Activated T-helper 1 cell treated with anti-CD3 and anti-CD28 coated beads, Interleukin-2, amount 50 U/mL, for 16 hours (primary cell): ENCODE measurements around the gene TOR4A.

ENCODE experiments used
- DNase-seq, 2 donors: peaks; one replicate each; pipeline ENCODE4 v3.0.0-alpha.2; 2020; ENCODE audit warnings: low read depth in 1 of 2, low spot score in 1 of 2

The TOR4A gene

DNA sequence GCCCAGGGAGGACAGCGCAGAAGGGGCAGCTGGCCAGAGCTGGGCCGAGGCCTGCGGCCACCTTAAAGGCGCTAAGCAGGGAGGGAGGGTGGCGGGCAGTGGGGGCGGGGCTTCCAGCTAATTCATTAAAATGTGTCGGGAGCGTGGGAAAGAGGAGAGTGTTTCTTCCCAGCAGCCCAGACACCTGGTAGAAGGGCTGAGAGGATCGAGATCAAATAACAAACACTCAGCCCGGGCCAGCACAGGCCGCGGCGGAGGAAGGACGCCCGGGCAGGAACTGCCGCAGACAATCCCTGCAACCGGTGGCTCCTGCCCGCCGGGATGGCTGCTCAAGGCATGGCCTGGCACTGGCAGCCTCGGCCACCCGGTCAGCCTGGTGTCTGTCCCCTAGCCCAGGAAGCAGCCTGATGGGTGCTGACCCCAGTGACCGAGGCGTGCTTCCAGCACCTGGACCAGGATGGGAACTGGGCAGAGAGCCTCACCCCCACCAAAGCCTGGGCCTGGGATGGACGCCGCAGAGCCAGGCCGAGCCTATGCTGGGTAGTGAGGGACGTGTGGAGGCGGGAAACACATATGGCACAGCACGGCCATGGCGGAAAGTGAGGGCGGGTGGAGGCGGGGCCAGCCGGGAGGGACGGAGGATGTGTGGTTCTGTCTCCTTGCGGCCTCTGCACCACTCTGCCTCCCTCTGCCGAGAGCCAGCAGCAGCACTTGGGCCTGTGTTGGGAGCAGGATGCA lies 27.7 kb downstream of the TOR4A start:
- DNase-seq = peak; percentile 26 to 40

- no peak for DNase-seq
Measured at GRCh38 chr9:137305798-137306065, 28.2 kb downstream of the TOR4A start.

DNA sequence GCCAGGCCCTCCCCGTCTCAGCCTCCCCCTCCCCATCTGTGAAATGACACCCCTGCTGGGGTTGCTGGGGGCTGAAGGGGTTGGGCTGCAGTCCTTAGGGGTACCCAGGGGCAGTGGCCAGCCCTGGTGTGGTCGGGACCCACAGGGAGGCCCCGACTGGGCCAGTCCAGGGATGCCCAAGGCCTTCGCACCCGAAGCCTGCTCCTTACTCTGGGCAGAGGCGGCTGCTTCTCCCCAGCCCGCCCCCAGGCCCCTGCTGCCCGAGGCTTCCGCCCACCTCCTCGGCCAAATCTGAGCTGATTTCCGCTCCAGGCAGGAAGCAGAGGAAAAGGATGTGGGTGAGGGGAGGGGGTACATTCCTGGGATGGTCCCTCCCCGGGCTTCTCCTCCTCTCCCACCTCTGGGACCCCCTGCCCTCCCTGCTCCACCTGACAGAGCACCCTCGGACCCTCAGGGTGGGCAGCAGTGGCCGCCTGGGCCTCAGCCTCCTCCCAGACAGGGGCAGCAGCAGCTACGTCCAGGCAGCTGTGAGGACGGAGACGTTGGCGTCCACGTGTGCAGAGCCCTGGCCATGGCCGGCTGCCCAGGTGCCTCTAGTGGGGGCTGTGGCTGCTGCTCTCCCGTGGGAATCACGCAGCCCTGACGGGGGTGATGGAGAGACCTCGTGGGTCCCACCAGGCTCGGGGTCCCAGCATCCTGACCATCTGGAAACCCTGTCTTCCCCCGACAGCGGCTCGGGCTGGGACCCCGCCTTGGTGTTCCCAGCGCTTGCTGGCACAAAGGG lies 28.7 kb downstream of the TOR4A start:
- DNase-seq = no peak

DNA sequence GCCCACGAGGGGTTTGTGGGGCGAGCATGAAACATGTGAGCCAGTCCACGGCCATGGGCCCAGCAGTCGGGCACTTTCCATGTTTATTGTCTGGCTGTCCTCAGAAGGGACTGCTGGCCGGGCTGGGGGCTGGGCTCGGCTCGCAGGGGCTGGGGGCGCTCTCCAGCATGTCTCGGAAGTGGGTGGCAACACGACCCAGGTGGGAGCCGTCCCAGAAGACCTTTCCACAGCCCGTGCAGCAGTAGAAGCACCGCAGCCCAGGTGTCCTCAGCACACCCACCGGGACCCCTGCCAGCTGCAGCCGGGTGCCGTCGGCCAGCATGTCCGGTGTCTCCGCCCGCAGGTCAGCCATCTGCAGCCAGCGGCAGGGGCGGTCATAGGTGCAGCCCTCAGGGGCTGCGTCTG lies 29.3 kb downstream of the TOR4A start:
- DNase-seq = no peak

GRCh38 chr9:137307255-137308056 lies 29.9 kb downstream of the TOR4A start:
- DNase-seq = no peak

GRCh38 chr9:137308057-137308619 lies 30.6 kb downstream of the TOR4A start:
- no peak for DNase-seq

GRCh38 chr9:137309368-137310188 lies 32.1 kb downstream of the TOR4A start:
- DNase-seq = no peak

DNA sequence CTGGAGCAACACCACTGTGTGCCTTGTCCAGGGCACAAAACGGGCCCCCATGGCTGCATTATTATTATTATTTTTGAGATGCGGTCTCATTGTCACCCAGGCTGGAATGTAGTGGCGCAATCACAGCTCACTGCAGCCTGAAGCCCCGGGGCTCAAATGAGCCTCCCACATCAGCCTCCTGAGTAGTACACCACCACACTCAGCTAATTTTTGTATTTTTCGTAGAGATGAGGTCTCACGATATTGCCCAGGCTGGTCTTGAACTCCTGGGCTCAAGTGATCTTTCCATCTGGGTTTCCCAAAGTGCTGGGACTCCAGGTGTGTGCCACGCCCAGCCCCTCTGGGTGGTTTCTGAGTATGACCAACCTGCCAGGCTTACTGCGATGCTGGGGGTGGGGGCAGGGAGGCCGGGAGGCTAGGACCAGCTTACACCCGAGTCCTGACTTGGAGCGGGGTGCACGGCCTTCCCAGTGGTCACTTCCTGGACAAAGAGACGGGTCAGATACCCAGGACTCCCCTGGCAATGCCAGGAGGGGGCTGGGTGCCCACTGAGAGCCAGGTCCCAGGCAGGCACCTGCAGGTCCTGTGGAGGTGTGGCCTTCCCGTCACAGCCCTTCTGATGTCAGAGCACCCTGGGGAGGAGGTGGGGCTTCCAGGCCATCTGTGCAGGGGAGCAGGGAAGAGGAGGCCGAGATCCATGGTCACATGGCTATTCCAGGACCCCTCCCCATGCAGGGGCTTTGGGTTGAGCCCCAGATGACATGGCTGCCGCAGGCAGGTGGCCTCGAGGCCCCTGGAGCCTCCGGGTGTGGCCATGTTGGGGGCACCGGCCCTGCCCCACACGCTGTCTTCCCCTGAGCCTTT lies 32.9 kb downstream of the TOR4A start:
- DNase-seq = no peak

DNA sequence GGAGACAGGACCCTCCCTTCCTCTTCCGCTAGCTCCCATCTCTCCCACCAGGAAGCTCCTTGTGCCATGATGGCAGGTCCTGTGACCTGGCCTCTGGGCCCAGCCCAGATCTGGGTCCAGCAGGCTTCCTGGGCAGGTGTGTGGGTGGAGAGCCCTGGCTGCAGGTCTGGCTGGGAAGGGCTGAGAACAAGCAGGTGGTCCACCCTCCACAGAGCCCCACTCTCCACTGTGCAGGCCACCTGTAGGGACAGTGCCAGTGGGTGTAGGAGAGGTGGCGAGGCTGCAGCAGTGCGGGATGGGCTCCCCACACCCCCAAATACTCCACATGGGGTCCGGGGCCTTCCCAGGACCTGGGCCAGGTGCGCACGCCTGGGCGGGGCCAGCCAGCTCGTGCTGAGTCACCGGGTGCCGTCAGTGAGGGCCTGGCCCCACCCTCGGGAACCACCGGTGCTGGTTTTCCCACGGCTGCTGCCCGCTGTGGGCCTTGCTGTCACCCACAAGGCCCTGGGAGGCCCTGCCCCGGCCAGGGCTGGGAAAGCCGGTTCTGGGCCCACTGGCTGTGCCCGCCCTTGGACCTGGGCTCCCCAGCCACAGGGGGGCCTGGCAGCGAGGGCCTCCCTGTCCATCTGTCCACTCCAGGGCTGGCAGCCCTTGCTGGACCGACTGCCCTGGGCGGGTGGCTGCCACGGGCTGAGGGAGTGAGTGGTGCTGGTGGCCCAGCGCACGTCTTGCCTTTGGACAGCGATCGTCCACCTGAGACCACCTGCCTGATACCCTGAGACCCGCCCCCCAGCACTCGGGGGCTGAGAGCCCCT lies 33.9 kb downstream of the TOR4A start:
- no peak for DNase-seq

DNA sequence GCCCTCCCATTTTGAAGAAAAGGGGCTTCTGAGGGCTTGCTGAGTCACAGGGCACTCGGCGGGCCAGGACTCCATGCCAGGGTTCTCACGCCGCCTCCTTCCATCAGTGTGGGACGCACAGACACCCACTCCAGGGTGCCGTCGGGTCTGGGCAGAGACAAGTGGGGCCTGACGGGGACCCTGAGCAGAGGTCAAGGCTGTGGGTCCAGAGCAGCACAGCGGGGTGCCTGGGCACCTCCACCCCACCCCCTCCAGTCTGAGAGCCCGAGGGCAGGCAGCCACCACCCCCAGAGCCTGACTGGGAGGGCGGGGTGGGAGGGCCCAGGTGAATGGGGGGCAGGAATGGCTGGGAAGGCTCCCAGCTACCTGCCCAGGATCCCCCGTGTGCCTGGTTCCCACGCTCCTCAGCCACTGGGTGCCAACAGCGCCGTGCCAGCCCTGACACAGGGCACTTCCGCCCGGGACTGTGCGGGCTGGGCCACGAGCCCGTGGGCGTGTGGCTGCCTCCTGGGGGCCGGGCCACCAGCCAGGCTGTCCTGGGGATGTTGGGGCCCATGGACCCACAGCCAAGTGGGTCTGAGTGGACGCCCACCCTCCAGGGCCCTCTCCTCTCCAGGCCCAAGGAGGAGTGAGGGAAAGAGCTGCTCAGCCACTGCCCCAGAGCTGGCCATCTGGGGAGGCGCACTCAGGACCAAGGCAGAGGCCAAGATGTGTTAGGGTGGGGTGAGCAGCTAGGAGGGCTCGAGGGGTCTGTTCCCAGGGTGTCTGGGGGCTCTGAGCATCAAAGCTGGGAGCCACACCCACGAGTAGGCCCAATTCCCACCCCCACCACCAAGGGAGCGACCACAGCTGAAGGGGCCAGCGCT lies 34.7 kb downstream of the TOR4A start:
- no peak for DNase-seq

DNA sequence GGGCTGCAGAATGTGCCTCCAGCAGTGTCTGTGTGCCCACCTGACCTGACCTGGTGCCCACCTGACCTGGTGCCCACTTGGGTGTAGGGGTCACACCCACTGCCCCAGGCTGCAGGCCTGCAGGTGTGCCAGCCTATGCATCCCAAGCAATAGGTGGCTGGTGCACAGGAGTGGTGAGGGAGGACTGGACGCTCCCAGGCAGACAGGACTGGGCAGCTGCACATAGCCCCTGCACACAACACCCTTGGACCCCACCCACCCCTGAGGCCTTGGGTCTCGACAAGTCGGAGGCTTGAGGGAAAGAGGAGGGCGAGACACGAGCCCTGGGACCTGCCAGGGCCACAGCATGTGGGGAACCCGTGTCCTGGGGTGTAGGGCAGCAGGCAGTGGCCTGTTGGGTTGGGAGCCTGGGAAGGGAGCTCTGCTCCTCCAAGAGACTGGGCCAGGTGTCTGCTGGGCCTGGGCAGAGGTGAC lies 35.4 kb downstream of the TOR4A start:
- no peak for DNase-seq

DNA sequence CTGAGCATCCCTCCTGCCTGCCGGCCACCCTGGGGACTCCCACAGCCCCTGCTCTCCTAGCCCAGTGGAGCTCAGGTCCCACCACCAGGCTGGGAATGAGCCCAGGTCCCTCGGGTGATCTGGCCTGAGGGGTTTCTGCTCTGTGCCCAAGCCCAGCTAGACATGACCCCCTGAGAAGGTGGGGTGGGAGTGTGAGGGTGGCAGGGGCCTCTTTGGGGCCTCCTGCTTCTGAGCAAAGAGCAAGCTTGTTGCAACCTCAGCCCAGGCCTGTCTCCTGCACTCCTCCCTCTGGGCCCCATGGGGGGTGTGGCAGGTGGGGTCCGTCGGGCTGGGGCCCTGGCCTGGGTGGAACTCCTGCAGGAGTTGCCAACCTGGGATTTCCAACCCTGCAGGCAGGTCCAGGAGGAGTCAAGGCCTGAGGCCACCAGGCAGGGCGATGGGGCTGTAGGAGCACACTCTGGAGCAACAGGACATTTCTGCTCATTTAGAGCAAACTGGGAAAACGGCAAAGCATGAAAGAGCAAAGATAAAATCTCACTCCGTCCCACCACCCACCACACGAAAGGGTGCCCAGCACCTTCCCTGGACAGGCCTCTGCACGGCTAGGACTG lies 35.9 kb downstream of the TOR4A start:
- no peak for DNase-seq

- no peak for DNase-seq
Measured at GRCh38 chr9:137313956-137314560, 36.5 kb downstream of the TOR4A start.

- DNase-seq = no peak
Measured at GRCh38 chr9:137314561-137315560, 37.3 kb downstream of the TOR4A start.

- no peak for DNase-seq
Measured at GRCh38 chr9:137315581-137316011, 38.1 kb downstream of the TOR4A start.
